Hepatocyte (in vitro differentiated cells): Measurements from ENCODE around the gene NELFA. TPM values are rescaled to one million over a fixed set of nuclear protein-coding genes. Genes with fewer than 3 reads are reported as not detected.
A peak's percentile ranks its signal among the peaks of the same experiment; 100 is the strongest.

ENCODE experiments used
- DNase-seq: peaks from one replicate; pipeline ENCODE4 v3.0.0-alpha.2; 2016; ENCODE audit warnings: low spot score
- H2AFZ ChIP-seq: fragments of 200-600 bp; sonication (generic); 2 replicates; pipeline ENCODE4 v1.6.0; 2016; ENCODE audit warnings: antibody characterized with exemption, mild to moderate bottlenecking
- H3K27ac ChIP-seq: fragments of 200-600 bp; sonication (generic); 2 replicates; pipeline ENCODE4 v1.5.1; 2016; ENCODE audit warnings: mild to moderate bottlenecking
- H3K27me3 ChIP-seq: fragments of 200-600 bp; sonication (generic); 2 replicates; pipeline ENCODE4 v1.6.1; 2016
- H3K36me3 ChIP-seq: fragments of 200-600 bp; sonication (generic); replicated peaks from 2 replicates; pipeline ENCODE4 v1.5.1; 2016; ENCODE audit warnings: low read depth; ENCODE audit not compliant: insufficient read depth
- H3K4me1 ChIP-seq: fragments of 200-600 bp; sonication (generic); 2 replicates; pipeline ENCODE4 v1.5.1; 2016; ENCODE audit warnings: mild to moderate bottlenecking, moderate library complexity; ENCODE audit not compliant: insufficient read depth
- H3K4me2 ChIP-seq: fragments of 200-600 bp; sonication (generic); 2 replicates; pipeline ENCODE4 v1.6.0; 2016
- H3K4me3 ChIP-seq: fragments of 200-600 bp; sonication (generic); 2 replicates; pipeline ENCODE4 v1.5.1; 2016; ENCODE audit warnings: mild to moderate bottlenecking
- H3K79me2 ChIP-seq: fragments of 200-600 bp; sonication (generic); 2 replicates; pipeline ENCODE4 v1.6.0; 2017; ENCODE audit warnings: mild to moderate bottlenecking
- H3K9me2 ChIP-seq: fragments of 200-600 bp; sonication (generic); replicated peaks from 2 replicates; pipeline ENCODE4 v1.6.0; 2017; ENCODE audit warnings: mild to moderate bottlenecking; ENCODE audit not compliant: insufficient read depth
- H3K9me3 ChIP-seq: fragments of 200-600 bp; sonication (generic); 2 replicates; pipeline ENCODE4 v1.5.1; 2016; ENCODE audit warnings: low read depth, mild to moderate bottlenecking
- H4K20me1 ChIP-seq: fragments of 200-600 bp; sonication (generic); 2 replicates; pipeline ENCODE4 v1.6.0; 2016; ENCODE audit warnings: mild to moderate bottlenecking; ENCODE audit not compliant: insufficient read depth, poor library complexity, severe bottlenecking
- EZH2 ChIP-seq: fragments of 200-600 bp; sonication (generic); IDR thresholded peaks from 2 replicates; pipeline ENCODE4 v1.6.1; 2016; ENCODE audit warnings: antibody characterized with exemption, mild to moderate bottlenecking, borderline replicate concordance
- EZH2phosphoT487 ChIP-seq: fragments of 200-600 bp; sonication (generic); IDR thresholded peaks from one replicate; pipeline ENCODE4 v1.6.1; 2018; ENCODE audit warnings: antibody characterized with exemption, mild to moderate bottlenecking, low read depth, moderate library complexity; ENCODE audit not compliant: unreplicated experiment, severe bottlenecking
- WGBS: methylation state at CpG from one replicate; pipeline ENCODE4 v1.1.6; 2016; ENCODE audit warnings: low lambda C conversion rate; ENCODE audit errors: missing lambda C conversion rate; 5-methylcytosine and 5-hydroxymethylcytosine counted together
- polyA plus RNA-seq: library from polyadenylated mRNA; unstranded; fragments of >200 nt; fragmentation: Nextera tagmentation; extraction: Ambion mirVana; gene quantifications from 2 replicates; pipeline ENCODE4 v1.2.1, GENCODE V29; 2016
- total RNA-seq: library from RNA; depleted of rRNA; stranded (reverse); fragments of >200 nt; gene quantifications from 2 replicates; pipeline ENCODE4 v1.2.3, GENCODE V29; 2014
- TF ChIP-seq, protein P1 (sequence below): fragments of 200-600 bp; sonication (generic); IDR thresholded peaks from 2 replicates; pipeline ENCODE4 v1.5.1; 2016; ENCODE audit warnings: antibody characterized with exemption, mild to moderate bottlenecking; ENCODE audit not compliant: poor library complexity

The NELFA gene
- total and polyA plus RNA-seq, 2 experiments from 2014 or later, result 21.4 to 46.2 TPM

DNA sequence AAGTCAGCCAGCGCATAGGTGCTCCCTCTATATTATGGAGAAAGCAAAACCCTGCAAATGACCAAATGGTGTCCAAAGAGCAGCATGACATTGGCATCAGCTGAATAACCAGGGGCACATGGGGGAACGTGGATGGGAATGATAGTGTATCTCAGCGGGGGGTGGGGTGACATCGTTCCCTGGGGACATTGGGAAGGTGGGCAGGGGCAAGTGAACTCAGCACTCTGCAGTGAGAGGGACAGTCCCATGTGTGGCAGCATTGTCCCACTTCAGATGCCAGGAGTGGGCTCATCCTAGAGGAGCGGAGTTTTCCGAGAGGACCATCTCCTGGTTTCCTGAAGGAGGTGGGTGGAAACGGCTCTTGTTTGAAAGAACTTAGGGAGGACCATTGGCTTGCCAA, 64.8 kb downstream of the NELFA start:
- DNase-seq, result no peak
- H3K4me1 ChIP-seq, result no peaks in the 10 kb centered on the region
- H4K20me1 ChIP-seq, result no peaks in the 10 kb centered on the region
- no peak overlapping the region for H3K27ac ChIP-seq
- H3K9me3 ChIP-seq, result no peaks in the 10 kb centered on the region
- H3K9me2 ChIP-seq, result no peaks in the 10 kb centered on the region
- TF ChIP-seq, protein P1, sequence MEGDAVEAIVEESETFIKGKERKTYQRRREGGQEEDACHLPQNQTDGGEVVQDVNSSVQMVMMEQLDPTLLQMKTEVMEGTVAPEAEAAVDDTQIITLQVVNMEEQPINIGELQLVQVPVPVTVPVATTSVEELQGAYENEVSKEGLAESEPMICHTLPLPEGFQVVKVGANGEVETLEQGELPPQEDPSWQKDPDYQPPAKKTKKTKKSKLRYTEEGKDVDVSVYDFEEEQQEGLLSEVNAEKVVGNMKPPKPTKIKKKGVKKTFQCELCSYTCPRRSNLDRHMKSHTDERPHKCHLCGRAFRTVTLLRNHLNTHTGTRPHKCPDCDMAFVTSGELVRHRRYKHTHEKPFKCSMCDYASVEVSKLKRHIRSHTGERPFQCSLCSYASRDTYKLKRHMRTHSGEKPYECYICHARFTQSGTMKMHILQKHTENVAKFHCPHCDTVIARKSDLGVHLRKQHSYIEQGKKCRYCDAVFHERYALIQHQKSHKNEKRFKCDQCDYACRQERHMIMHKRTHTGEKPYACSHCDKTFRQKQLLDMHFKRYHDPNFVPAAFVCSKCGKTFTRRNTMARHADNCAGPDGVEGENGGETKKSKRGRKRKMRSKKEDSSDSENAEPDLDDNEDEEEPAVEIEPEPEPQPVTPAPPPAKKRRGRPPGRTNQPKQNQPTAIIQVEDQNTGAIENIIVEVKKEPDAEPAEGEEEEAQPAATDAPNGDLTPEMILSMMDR, result no peak
- TF ChIP-seq EZH2phosphoT487 (no peak), EZH2 (no peak)
- H3K27me3 ChIP-seq, result no peaks in the 10 kb centered on the region
- no peak overlapping the region for H3K4me3 ChIP-seq
- H3K36me3 ChIP-seq, result no peaks in the 10 kb centered on the region
- WGBS, result 97% methylated on average over 7 of the region's 7 CpGs
- H3K79me2 ChIP-seq, result no peaks in the 10 kb centered on the region
- H3K4me2 ChIP-seq, result no peak overlapping the region
- H2AFZ ChIP-seq, result no peak overlapping the region

DNA sequence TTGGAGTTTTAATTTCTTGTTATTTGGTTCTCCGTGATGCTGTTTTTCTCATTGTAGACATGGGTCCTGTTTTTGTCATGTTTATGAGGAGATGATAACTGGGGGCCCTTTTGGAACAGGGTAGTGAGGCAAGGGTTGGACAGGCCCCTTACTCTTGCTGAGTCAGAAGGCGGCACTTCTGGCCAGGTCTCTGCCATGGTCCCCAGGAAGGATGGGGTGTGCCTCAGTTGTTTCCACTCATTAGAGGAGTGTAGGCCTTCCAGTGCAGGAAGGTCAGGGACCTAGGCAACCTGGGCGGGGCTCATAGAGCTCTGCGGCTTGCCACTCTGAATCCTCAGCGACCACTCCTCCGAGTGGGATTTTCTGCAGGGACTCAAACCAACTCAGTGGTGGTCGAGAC, 68.2 kb downstream of the NELFA start:
- Histone ChIP-seq H3K36me3 (no peaks in the 10 kb centered on the region), H3K4me2 (no peak overlapping the region)

DNA sequence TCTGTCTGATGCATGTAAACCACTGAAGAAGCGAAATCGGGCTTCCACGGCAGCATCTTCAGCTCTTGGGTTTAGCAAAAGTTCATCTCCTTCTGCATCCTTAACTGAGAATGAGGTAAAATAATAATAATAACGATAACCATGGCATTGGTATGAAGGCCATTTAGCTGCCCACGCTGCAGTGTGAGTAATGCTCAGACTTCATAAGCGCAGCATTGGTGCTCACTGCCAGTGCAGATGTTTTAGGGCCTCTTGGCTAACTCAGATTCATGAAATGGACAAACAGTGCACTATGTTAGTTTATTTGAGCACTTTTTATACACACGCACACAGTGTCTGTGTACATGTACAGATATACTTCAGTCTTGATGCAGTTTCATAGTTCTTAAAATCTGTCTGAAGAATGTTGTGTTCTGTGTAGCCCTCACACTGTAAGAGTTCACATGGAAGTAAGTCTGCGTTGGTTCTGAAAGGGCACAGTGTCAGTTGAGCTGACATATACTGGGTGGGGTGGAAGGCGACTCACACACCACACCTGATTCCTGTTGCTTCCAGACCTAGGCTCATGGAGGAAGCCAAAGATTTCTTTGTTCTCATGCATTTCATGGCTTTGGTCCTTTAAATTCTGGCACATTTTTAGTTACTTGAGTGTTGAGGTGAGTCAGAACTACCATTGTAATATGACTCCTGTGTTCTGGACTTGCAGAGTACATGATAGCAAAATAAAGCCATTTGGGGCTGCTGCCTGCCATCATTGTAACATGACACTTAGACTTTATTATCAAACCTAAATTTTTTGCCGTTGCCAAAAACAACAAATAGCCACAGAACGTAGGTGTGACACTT, 68.9 kb downstream of the NELFA start:
- Histone ChIP-seq H3K9me3 (no peaks in the 10 kb centered on the region), H3K4me3 (no peak overlapping the region), H2AFZ (no peak overlapping the region), H3K4me1 (no peaks in the 10 kb centered on the region), H4K20me1 (no peaks in the 10 kb centered on the region), H3K79me2 (no peaks in the 10 kb centered on the region), H3K9me2 (no peaks in the 10 kb centered on the region), H3K27ac (peak overlapping the region; percentile 69), H3K27me3 (no peaks in the 10 kb centered on the region), H3K36me3 (no peaks in the 10 kb centered on the region), H3K4me2 (no peak overlapping the region)
- DNase-seq, result no peak
- 73% methylated on average over 11 of the region's 11 CpGs for WGBS
- TF ChIP-seq, protein P1, result no peak
- TF ChIP-seq EZH2 (no peak), EZH2phosphoT487 (no peak)

More for the DNA sequence above, 68.2 kb downstream of the NELFA start:
- no peak for DNase-seq
- no peak for TF ChIP-seq EZH2
- TF ChIP-seq, protein P1, result no peak
- no peak for TF ChIP-seq EZH2phosphoT487
- H2AFZ ChIP-seq, result no peak overlapping the region
- H3K9me3 ChIP-seq, result no peaks in the 10 kb centered on the region
- no peaks in the 10 kb centered on the region for H4K20me1 ChIP-seq
- H3K9me2 ChIP-seq, result no peaks in the 10 kb centered on the region
- no peaks in the 10 kb centered on the region for H3K27me3 ChIP-seq
- no peaks in the 10 kb centered on the region for H3K79me2 ChIP-seq
- WGBS, result 91% methylated on average over 7 of the region's 7 CpGs
- H3K4me3 ChIP-seq, result no peak overlapping the region
- H3K27ac ChIP-seq, result peak overlapping the region; percentile 41
- no peaks in the 10 kb centered on the region for H3K4me1 ChIP-seq
